ENCODE results near the gene PCDHA1.

GRCh38 chr5:140988608-140989007 is 202.7 kb downstream of the PCDHA1 start:
- no peak for TF ChIP-seq EZH2 (IDR thresholded peaks at IDR 0.05; ENCODE audit: borderline replicate concordance, low read depth, low read length, severe bottlenecking)
- TF ChIP-seq CTCF (IDR thresholded peaks at IDR 0.05; ENCODE audit: extremely low read depth in 1 of 2, insufficient read depth in 1 of 2, low read depth in 1 of 2, low read length in 2 of 2), result no peak
- no peak for TF ChIP-seq POLR2A (IDR thresholded peaks at IDR 0.05; ENCODE audit: low read depth, low read length)
- TF ChIP-seq POLR2AphosphoS5 (IDR thresholded peaks at IDR 0.05; ENCODE audit: insufficient read depth, low read depth, low read length), result no peak
- TF ChIP-seq MYC (IDR thresholded peaks at IDR 0.05; ENCODE audit: low read depth, low read length), result no peak
